Measurements from ENCODE around the gene CYP27A1.
"Not testable (repeated sequence)": the region's sequence is repeated elsewhere in the genome, so short reads cannot be mapped to it uniquely, and the experiment has no call there.

Gene CYP27A1

GRCh38 chr2:218832520-218832919, 50.6 kb downstream of the CYP27A1 start:
- DNase-seq: no peak

GRCh38 chr2:218833023-218833609, 51.2 kb downstream of the CYP27A1 start:
- DNase-seq: no peak

GRCh38 chr2:218834685-218835084, 52.7 kb downstream of the CYP27A1 start:
- DNase-seq: no peak

- DNase-seq: no peak
These were observed 55.5 kb downstream of the CYP27A1 start for GRCh38 chr2:218837495-218837894.

GRCh38 chr2:218839430-218839829, 57.5 kb downstream of the CYP27A1 start:
- DNase-seq: no peak

- DNase-seq: no peak
These were observed 57.9 kb downstream of the CYP27A1 start for GRCh38 chr2:218839888-218840287.

- not testable (repeated sequence) for DNase-seq
These were observed 62.4 kb downstream of the CYP27A1 start for GRCh38 chr2:218844334-218844733.

- DNase-seq: not testable (repeated sequence)
These were observed 65.0 kb downstream of the CYP27A1 start for GRCh38 chr2:218846963-218847362.

GRCh38 chr2:218849721-218850120, 67.8 kb downstream of the CYP27A1 start:
- no peak for DNase-seq

GRCh38 chr2:218850796-218851195, 68.8 kb downstream of the CYP27A1 start:
- no peak for DNase-seq

GRCh38 chr2:218851286-218851685, 69.3 kb downstream of the CYP27A1 start:
- no peak for DNase-seq

- peak; percentile 31 for DNase-seq
These were observed 71.1 kb downstream of the CYP27A1 start for GRCh38 chr2:218852911-218853667.

GRCh38 chr2:218853766-218854165, 71.8 kb downstream of the CYP27A1 start:
- DNase-seq: no peak

GRCh38 chr2:218854860-218855259, 72.9 kb downstream of the CYP27A1 start:
- DNase-seq: no peak

- no peak for DNase-seq
These were observed 73.6 kb downstream of the CYP27A1 start for GRCh38 chr2:218855305-218856166.

GRCh38 chr2:218856167-218856895, 74.4 kb downstream of the CYP27A1 start:
- no peak for DNase-seq

- DNase-seq: no peak
These were observed 74.9 kb downstream of the CYP27A1 start for GRCh38 chr2:218856896-218857243.

- DNase-seq: no peak
These were observed 75.6 kb downstream of the CYP27A1 start for GRCh38 chr2:218857371-218858137.

- DNase-seq: no peak
These were observed 76.1 kb downstream of the CYP27A1 start for GRCh38 chr2:218858138-218858445.

GRCh38 chr2:218858671-218859555, 77.0 kb downstream of the CYP27A1 start:
- DNase-seq: no peak

GRCh38 chr2:218859556-218859987, 77.6 kb downstream of the CYP27A1 start, which contains the start of gene WNT6:
Gene WNT6 (plus strand): TSS chr2:218859805. CDS start chr2:218860038, 233 bp downstream.
- no peak for DNase-seq
